ENCODE measurements around the gene ZRSR2. TPM values are rescaled to one million over a fixed set of nuclear protein-coding genes. Genes with fewer than 3 reads are reported as not detected.
A peak's percentile ranks its signal among the peaks of the same experiment; 100 is the strongest.

The ZRSR2 gene
- total and polyA plus RNA-seq, 10 of the 15 experiments (the other 5 are each of a cell fraction or from before 2014, with no cell fraction given) = 8.8 to 34.1 (median 15.6) TPM

- TF ChIP-seq RELB (IDR thresholded peaks at IDR 0.05; ENCODE audit: low read depth) = no peak
- TF ChIP-seq PAX8 (IDR thresholded peaks at IDR 0.05) = no peak
- TF ChIP-seq SMC3 (IDR thresholded peaks at IDR 0.05; ENCODE audit: borderline replicate concordance, low read length) = peak; percentile 43; the same call in 1 of the 2 replicates
- no peak for TF ChIP-seq POLR2AphosphoS5 (IDR thresholded peaks at IDR 0.05; ENCODE audit: low read length)
Measured at GRCh38 chrX:15815779-15816437, 25.6 kb downstream of the ZRSR2 start (continued).

GRCh38 chrX:15816438-15816809, 26.1 kb downstream of the ZRSR2 start:
- H3K9ac ChIP-seq (ENCODE audit: control insufficient read depth, insufficient read depth, low read length) = no peak overlapping the region
- H3K79me2 ChIP-seq (ENCODE audit: control insufficient read depth, insufficient read depth, low read length) = no peaks in the 10 kb centered on the region
- no peaks in the 10 kb centered on the region for H3K27me3 ChIP-seq (replicated peaks in 1 of 2; ENCODE audit: control insufficient read depth in 2 of 2, insufficient read depth in 2 of 2, low read length in 1 of 2)
- H3K9me3 ChIP-seq (replicated peaks; ENCODE audit: control insufficient read depth, insufficient read depth, low read length) = no peaks in the 10 kb centered on the region
- no peak overlapping the region for H2AFZ ChIP-seq (ENCODE audit: control insufficient read depth, low read depth, low read length)
- ChIA-PET POLR2A (interaction anchor here (0.5 kb wide), 1 partner anchor 20 kb away, joined by 7 read pairs; no protein-coding TSS in a partner anchor), RAD21 (ENCODE audit: unreplicated experiment) (interaction anchor here (0.5 to 1.7 kb wide), 11 partner anchors 30 to 395 kb away, joined by 3 to 11 read pairs (median 3); partner anchors contain the start of gene AP1S2), CTCF (interaction anchor here (1.0 to 2.2 kb wide), 11 partner anchors 9 to 629 kb away, joined by 3 to 13 read pairs (median 4); no protein-coding TSS in a partner anchor), SMC1A (ENCODE audit: uncharacterized antibody, unreplicated experiment) (interaction anchor here (0.7 to 3.0 kb wide), 10 partner anchors 9 to 158 kb away, joined by 3 to 12 read pairs (median 3); no protein-coding TSS in a partner anchor)
- 100% methylated on average over 1 of the region's 1 CpG for WGBS (ENCODE audit: insufficient coverage, insufficient replicate concordance, low lambda C conversion rate, missing lambda C conversion rate)
- H3K4me1 ChIP-seq (ENCODE audit: control insufficient read depth, insufficient read depth, low read length) = peaks cover 6% of the 10 kb centered on the region; the same call in 1 of the 2 replicates
- intact Hi-C loops (cut with micrococcal nuclease; ENCODE audit: unreplicated experiment) = loop anchor here (1.0 to 5.0 kb wide), 2 partner anchors 157 to 396 kb away; no protein-coding TSS in a partner anchor
- no TSS peak for BruUV-seq (replicated peaks)
- H3K36me3 ChIP-seq (ENCODE audit: control insufficient read depth in 2 of 2, insufficient read depth in 2 of 2, low read length in 1 of 2) = peaks cover 14 to 34% of the 10 kb centered on the region in 2 experiments
- no peak overlapping the region for H3K27ac ChIP-seq (ENCODE audit: control insufficient read depth, insufficient read depth)
- peak; percentile 19; the same call in 2 of the 3 replicates for ATAC-seq
- in situ Hi-C loops (cut with MboI) = no loop called here
- FAIRE-seq = no peak
- no peak overlapping the region for H3K4me2 ChIP-seq (ENCODE audit: control insufficient read depth, insufficient read depth)
- H3K4me3 ChIP-seq = no peak overlapping the region
- DNase-seq (ENCODE audit: low read depth, low spot score) = no peak
- H4K20me1 ChIP-seq (ENCODE audit: control insufficient read depth, insufficient read depth) = no peaks in the 10 kb centered on the region
- TF ChIP-seq HDGF (IDR thresholded peaks at IDR 0.05) (no peak), ZBTB40 (IDR thresholded peaks at IDR 0.05; ENCODE audit: borderline replicate concordance) (no peak), CBX5 (IDR thresholded peaks at IDR 0.05; ENCODE audit: low read depth) (no peak), ZNF622 (IDR thresholded peaks at IDR 0.05) (no peak), FOS (IDR thresholded peaks at IDR 0.05; ENCODE audit: borderline replicate concordance, extremely low read depth, insufficient read length) (no peak), JUNB (IDR thresholded peaks at IDR 0.05) (no peak), SREBF1 (IDR thresholded peaks at IDR 0.05; ENCODE audit: low read length) (no peak), ZNF207 (IDR thresholded peaks at IDR 0.05; ENCODE audit: borderline replicate concordance) (no peak), IKZF2 (IDR thresholded peaks at IDR 0.05) (no peak), CREM (IDR thresholded peaks at IDR 0.05; ENCODE audit: low read depth) (no peak), MEF2A (IDR thresholded peaks at IDR 0.05; ENCODE audit: insufficient read depth, low read depth, low read length) (no peak)
